DND-41 (cell line): ENCODE measurements around the gene ZNF557.

ENCODE experiments used
- EZH2 ChIP-seq: IDR thresholded peaks from 3 replicates; pipeline ENCODE4 v1.6.1; 2012; ENCODE audit warnings: borderline replicate concordance, low read depth, mild to moderate bottlenecking, moderate library complexity, low read length, inconsistent platforms; ENCODE audit not compliant: severe bottlenecking
- TF ChIP-seq, protein P1 (sequence below): IDR thresholded peaks from 2 replicates; pipeline ENCODE4 v1.5.1; 2012; ENCODE audit warnings: borderline replicate concordance, low read length, moderate library complexity, mild to moderate bottlenecking; ENCODE audit not compliant: poor library complexity, severe bottlenecking; ENCODE audit errors: extremely low read depth

DNA sequence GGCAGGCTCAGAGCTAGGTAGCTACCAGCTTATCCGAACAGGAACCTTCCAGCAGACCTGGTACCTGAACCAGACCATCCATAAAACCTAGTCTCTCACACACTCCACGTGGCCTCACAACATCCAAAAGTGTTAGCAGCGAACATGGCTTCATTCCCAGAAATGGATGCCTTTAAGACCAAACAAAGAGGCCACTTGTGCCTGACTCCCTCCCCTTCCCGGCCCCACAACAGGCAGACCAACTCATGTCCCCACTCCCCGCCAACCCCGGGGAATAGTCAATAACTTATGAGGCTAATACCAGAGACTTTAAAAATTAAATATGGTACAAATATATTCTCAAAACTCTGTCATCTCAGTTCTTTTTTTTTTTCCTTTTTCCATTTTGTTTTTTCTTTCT lies 46.2 kb downstream of the ZNF557 start:
- TF ChIP-seq, protein P1, sequence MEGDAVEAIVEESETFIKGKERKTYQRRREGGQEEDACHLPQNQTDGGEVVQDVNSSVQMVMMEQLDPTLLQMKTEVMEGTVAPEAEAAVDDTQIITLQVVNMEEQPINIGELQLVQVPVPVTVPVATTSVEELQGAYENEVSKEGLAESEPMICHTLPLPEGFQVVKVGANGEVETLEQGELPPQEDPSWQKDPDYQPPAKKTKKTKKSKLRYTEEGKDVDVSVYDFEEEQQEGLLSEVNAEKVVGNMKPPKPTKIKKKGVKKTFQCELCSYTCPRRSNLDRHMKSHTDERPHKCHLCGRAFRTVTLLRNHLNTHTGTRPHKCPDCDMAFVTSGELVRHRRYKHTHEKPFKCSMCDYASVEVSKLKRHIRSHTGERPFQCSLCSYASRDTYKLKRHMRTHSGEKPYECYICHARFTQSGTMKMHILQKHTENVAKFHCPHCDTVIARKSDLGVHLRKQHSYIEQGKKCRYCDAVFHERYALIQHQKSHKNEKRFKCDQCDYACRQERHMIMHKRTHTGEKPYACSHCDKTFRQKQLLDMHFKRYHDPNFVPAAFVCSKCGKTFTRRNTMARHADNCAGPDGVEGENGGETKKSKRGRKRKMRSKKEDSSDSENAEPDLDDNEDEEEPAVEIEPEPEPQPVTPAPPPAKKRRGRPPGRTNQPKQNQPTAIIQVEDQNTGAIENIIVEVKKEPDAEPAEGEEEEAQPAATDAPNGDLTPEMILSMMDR: no peak
- no peak for TF ChIP-seq EZH2
